GM18511 (cell line): ENCODE measurements around the gene MRPL33.

ENCODE experiments used
- ATAC-seq: cut with Tn5 transposase; IDR thresholded peaks from one replicate; pipeline ENCODE4 v1.9.1; 2021; ENCODE audit warnings: mild to moderate bottlenecking, moderate library complexity; ENCODE audit not compliant: unreplicated experiment

MRPL33 gene

DNA sequence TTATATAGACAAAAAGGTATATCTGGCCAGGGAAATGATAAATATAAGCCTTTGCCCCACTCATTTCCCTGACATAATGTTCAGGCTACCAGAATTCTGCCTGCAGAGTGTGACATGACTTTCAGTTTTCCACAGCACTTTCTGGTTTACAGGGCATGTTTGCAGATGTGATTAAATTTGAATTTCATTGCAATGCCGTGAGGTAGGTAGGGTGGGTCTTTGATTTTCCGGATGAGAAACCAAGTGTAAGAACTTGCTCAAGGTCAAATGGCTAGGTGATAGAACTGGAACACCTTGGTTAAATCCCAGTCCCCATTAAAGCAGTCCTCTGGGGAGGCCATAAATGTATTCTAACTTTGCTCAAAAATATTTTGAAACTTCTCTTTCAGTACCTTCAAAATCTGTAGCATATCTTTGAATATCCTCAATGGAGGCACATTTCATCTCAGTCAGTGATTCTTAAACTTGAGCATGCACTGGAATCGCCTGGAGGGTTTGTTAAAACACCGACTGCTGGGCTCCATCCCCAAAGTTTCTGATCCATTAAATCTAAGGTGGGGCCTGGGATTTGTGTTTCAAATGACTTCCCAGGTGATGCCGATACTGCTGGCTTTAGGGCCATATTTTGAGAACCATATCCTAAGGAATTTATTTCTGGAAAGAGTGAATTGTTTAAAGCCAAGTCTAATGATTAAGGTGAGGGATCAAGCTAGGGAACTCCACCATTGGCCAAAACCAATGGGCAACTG, 35.0 kb downstream of the MRPL33 start:
- ATAC-seq, result no peak

DNA sequence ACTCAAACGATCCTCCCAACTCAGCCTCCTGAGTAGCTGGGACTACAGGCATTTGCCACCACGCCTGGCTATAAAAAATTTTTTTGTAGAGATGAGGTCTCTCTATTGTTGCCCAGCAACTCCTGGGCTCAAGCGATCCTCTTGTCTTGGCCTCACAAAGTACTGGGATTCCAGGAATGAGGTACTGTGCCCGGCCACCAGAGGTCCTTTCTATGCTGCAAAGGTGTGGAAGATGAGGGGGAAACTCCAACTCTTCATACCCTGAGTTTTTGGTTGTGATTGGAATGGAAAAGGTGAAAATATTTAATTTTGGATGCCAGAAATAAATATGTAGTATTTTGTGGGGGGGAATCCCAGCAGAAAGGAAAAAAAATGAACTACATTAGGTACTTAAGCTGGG, 36.0 kb downstream of the MRPL33 start:
- no peak for ATAC-seq

DNA sequence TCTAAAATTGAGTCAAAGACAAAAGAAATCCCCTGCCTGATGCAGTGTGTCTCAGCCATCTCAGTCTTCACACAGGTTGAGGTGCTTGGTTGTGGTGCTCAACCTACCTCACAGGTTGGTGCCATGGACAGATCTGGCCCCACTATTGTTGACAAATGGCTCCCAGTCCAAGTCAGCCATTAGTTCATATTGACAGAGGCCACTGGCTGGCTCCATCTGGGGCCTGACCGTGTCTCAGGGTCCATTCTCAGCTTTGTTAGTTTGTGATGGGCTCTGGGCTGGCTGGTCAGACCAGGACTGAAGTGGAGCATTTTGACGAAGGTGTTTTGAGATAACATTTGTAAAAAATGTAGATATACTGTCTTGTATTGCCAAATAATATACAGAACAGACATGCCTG, 36.9 kb downstream of the MRPL33 start:
- ATAC-seq, result no peak

DNA sequence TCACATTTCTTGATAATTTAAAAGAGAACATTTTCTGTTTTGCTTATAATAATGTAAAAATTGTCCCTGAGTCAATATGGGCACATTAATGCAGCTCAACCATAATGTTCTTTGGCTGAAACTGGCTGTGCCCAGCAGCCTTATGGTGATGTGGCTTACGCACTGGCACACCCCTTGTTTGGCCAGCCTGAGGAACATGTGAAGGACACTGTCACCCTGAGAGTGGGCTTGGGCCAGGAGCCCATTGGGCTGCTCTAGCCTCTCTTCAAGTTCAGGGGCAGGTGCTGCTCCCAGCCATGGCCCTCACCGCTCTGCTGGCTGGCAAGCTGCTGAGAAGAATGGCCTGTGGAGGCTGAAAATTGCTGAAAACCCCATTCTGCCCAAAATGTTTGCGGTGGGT, 37.5 kb downstream of the MRPL33 start:
- no peak for ATAC-seq

DNA sequence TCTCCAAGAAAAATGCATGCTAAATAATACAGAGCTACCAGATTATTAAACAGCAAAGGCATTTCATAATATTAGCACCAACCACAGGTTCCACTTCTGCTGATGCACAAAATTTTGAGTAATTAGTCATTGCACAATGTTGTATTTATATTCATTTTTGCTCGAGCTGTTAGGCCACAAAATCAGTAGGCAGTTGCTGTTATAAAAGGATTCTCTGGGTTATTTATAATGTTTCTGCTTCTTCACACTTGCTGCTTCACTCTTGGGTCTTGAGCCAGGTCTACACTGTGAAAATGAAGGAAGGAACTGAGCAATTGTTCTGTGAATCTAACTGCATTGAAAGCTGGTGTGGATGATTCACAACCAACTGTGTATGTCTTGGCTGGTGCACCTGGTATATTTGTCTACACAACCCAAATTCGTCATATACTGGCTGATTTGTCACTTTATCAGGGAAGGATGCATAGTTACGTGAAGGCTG, 38.3 kb downstream of the MRPL33 start:
- no peak for ATAC-seq

DNA sequence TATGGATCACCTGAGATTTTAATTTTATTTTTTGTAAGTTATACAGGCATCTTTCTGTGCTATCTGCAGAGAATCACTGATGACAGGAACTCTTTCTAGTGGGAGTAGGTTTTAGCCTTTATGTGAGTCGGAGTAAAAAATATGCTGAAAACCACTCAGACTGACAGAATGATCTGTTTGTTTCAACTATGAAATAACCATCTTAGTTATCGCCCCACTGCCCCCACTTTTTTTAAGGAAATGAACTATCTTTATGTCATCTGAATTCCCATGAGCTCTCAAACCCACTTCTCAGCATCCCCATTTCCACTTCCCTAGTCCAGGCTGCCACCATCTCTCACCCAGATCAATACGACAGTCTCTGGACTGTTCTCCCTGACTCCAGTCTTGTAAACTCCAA, 38.9 kb downstream of the MRPL33 start:
- no peak for ATAC-seq

DNA sequence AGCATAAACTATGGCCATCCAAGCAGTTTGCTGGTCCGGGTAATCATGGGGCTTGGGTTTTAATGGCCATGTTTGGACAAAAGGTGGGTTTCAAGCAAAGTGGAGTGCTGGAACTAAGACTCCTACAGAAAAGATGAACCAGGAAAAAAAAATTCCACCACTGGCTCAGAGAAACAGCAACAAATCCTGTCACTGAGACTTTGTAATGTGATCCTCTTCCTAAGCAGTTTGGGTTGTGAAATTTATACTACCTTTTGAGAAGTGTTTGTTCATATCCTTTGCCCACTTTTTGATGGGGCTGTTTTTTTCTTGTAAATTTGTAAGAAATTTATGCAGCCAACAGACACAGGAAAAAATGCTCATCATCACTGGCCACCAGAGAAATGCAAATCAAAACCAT, 40.2 kb downstream of the MRPL33 start:
- ATAC-seq, result no peak

DNA sequence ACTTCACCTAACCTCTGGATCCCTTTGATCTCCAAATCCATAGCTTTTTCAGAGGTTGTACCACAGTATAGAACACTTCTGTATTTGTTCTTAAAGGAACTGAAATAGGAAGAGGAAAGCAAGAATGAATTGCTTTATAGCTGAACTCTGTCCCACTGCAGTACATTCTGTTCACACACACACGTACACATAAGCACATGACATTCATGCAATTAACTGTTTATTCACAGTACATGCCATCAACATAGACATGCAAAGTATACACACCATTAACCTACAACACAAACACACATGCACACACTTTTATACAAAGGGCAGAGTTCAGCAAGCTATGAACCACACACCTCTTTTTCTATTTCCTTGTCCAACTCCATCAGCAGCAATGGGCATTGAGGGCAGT, 43.2 kb downstream of the MRPL33 start:
- ATAC-seq, result no peak

DNA sequence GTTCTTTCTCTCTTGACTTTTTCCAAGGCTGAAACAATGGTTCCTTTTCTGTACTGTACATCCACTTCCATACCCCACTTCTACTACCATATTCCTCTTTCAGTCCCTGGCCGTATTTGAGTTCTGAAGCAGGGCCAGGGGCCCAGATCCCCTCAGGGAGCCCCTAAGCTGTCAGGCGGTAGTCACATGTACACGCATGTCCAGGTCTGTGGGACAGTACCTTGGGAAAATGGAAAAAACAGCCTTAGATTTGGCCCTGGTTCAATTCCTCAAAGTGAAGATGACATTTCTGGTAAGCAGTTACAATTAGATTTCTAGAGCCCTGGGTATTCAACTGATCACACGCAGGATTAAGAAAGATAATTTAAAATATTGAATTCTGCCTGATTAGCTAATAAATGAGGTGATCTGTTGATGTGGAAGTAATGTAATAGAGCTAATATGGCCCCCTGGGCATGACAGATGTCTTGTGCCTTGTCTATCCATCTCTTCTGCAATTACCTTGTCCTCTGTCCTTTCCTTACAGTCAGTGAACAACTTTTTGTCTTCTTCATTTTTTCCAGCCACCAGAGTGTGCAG, 44.4 kb downstream of the MRPL33 start:
- no peak for ATAC-seq

DNA sequence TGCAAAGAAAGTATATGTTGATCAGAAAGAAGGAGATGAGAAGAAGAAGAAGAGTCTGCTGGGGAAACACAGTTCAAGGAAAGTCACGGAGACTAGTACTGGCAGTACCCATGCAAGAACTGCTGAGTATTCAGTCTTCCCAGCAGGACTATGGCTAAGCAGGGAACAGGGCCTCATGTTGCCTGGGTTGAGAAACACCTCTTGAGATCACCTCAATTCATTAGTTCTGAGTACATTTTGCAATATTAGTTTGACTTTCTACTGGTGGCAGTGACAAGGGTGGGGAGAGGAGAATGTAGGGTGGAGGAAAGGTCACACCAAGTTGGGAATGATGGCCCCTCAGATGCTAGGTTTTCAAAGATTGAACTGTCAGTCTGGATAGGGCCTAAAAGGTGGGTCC, 50.5 kb downstream of the MRPL33 start:
- no peak for ATAC-seq

DNA sequence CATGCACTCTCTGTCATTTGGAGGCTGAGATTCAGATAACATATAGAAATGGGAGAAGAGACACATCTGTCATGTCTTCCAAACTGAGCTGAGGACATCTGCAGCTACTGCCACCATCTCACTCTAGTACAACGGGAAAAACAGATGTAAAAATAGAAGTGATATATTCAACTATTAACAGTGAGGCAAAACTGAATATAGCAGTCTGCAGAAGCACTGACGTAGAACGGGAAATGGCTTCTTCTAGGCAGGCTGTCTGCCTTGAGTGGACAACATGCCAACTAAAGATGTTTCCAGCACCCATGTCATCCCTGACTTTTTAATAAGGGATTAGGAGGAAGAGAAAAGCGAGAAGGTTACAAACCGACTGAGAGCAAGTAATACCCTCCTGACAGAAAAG, 51.6 kb downstream of the MRPL33 start:
- ATAC-seq, result no peak

DNA sequence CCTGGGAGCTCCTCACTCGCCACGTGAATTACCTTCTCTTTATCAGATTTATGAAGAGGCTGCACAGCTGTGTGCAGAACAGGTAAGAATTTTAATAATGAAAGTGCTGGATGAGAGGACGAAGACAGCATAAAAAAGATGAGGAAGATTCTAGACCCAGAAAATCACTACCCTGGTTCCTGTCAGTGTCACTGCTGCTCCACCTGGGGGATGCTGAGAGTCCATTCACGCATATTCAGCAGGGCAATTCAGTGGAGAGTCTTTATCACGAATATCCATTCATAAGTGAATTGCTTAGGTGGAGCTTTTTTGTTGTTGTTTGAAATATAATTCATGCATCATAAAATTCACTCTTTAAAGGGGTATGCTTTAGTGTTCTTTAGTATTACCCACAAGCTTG, 52.0 kb downstream of the MRPL33 start:
- no peak for ATAC-seq

DNA sequence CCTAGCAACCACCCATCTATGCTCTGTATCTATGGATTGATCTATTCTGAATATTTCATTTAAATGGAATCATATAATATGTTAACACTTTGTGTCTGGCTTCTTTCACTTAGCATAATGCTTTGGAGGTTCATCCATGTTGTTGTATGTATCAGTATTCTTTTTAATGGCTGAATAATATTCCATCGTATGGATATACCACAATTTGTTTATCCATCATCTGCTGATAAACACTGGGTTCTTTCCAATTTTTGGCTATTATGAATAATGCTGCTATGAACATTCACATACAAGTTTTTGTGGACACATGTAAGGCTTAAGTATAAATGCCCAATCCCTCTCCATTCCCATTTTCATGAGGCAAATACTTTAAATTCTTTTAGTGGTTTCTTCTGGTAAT, 52.9 kb downstream of the MRPL33 start:
- ATAC-seq, result no peak

DNA sequence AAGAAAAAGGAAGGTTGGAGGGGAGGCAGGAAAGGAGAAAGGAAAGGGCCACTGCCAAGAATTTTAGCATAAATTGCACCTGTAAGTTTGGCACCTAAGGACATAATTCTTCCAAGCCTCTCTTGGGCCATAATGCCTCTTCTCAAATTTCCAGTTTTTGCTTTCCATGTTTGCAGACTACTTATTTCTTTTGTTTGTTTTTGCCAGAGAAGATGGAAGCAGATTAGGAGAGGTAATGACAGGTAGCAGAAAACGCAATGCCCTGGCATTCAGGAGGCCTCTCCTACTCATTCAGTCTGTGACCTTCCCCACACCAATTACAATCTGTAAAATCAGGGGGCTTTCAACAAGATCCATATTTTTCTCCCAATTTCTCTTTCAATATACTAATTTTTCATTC, 56.8 kb downstream of the MRPL33 start:
- ATAC-seq, result no peak
